ENCODE data around the gene ATP11C. TPM values are rescaled to one million over a fixed set of nuclear protein-coding genes. Genes with fewer than 3 reads are reported as not detected.

The ATP11C gene
- total RNA-seq, 2 donors from 2014 or later = 9.1 to 15.3 TPM

- Histone ChIP-seq H3K27ac (no peak overlapping the region), H3K9me3 (no peaks in the 10 kb centered on the region), H3K4me3 (no peak overlapping the region), H3K4me1 (no peaks in the 10 kb centered on the region), H3K36me3 (no peaks in the 10 kb centered on the region), H3K27me3 (no peaks in the 10 kb centered on the region), H3K9ac (ENCODE audit: low read depth in 2 of 2, low read length in 2 of 2) (no peak overlapping the region)
- intact Hi-C loops (cut with DNase I) = no loop called here
- no peak for TF ChIP-seq CTCF (IDR thresholded peaks at IDR 0.05)
- no peak for DNase-seq
Observed at GRCh38 chrX:139783959-139784358, 148.9 kb downstream of the ATP11C start.

GRCh38 chrX:139783030-139783429 is 149.8 kb downstream of the ATP11C start:
- H3K4me3 ChIP-seq = no peak overlapping the region

GRCh38 chrX:139776599-139776998 is 156.3 kb downstream of the ATP11C start:
- Histone ChIP-seq H3K9me3 (no peaks in the 10 kb centered on the region), H3K4me1 (no peaks in the 10 kb centered on the region), H3K36me3 (no peaks in the 10 kb centered on the region), H3K9ac (ENCODE audit: low read depth in 2 of 2, low read length in 2 of 2) (no peak overlapping the region), H3K27ac (no peak overlapping the region), H3K4me3 (no peak overlapping the region), H3K27me3 (no peaks in the 10 kb centered on the region)
- no peak for DNase-seq
- TF ChIP-seq CTCF (IDR thresholded peaks at IDR 0.05) = no peak
- intact Hi-C loops (cut with DNase I) = no loop called here

More at GRCh38 chrX:139783030-139783429, 149.8 kb downstream of the ATP11C start:
- H3K27ac ChIP-seq = no peak overlapping the region
- no peaks in the 10 kb centered on the region for H3K4me1 ChIP-seq
- no peaks in the 10 kb centered on the region for H3K36me3 ChIP-seq
- no peaks in the 10 kb centered on the region for H3K9me3 ChIP-seq
- no peaks in the 10 kb centered on the region for H3K27me3 ChIP-seq
- no peak overlapping the region for H3K9ac ChIP-seq (ENCODE audit: low read depth in 2 of 2, low read length in 2 of 2)
- no peak for TF ChIP-seq CTCF (IDR thresholded peaks at IDR 0.05)
- no peak for DNase-seq
- intact Hi-C loops (cut with DNase I) = no loop called here

GRCh38 chrX:139770366-139770765 is 162.5 kb downstream of the ATP11C start:
- intact Hi-C loops (cut with DNase I) = no loop called here
- H3K4me1 ChIP-seq = no peaks in the 10 kb centered on the region
- no peak overlapping the region for H3K27ac ChIP-seq
- no peak for TF ChIP-seq CTCF (IDR thresholded peaks at IDR 0.05)
- no peak overlapping the region for H3K9ac ChIP-seq (ENCODE audit: low read depth in 2 of 2, low read length in 2 of 2)
- H3K9me3 ChIP-seq = no peaks in the 10 kb centered on the region
- no peaks in the 10 kb centered on the region for H3K36me3 ChIP-seq
- no peaks in the 10 kb centered on the region for H3K27me3 ChIP-seq
- no peak overlapping the region for H3K4me3 ChIP-seq
- no peak for DNase-seq

- H3K4me1 ChIP-seq = no peaks in the 10 kb centered on the region
- DNase-seq = no peak
- no peaks in the 10 kb centered on the region for H3K27me3 ChIP-seq
- no peak overlapping the region for H3K9ac ChIP-seq (ENCODE audit: low read depth in 2 of 2, low read length in 2 of 2)
- H3K4me3 ChIP-seq = no peak overlapping the region
- H3K27ac ChIP-seq = no peak overlapping the region
- no peak for TF ChIP-seq CTCF (IDR thresholded peaks at IDR 0.05)
- no peaks in the 10 kb centered on the region for H3K9me3 ChIP-seq
- H3K36me3 ChIP-seq = no peaks in the 10 kb centered on the region
- intact Hi-C loops (cut with DNase I) = no loop called here
Observed at GRCh38 chrX:139766545-139766983, 166.3 kb downstream of the ATP11C start.

All from colonic mucosa (tissue), 4 donors.